HG02970 (cell line): Measurements from ENCODE around the gene PDPN.
"Not testable (repeated sequence)": the region's sequence is repeated elsewhere in the genome, so short reads cannot be mapped to it uniquely, and the experiment has no call there.

ENCODE experiments used
- ATAC-seq: cut with Tn5 transposase; IDR thresholded peaks from one replicate; pipeline ENCODE4 v1.9.1; 2021; ENCODE audit warnings: mild to moderate bottlenecking, moderate library complexity, moderate number of reproducible peaks; ENCODE audit not compliant: unreplicated experiment, low FRiP score

PDPN gene

DNA sequence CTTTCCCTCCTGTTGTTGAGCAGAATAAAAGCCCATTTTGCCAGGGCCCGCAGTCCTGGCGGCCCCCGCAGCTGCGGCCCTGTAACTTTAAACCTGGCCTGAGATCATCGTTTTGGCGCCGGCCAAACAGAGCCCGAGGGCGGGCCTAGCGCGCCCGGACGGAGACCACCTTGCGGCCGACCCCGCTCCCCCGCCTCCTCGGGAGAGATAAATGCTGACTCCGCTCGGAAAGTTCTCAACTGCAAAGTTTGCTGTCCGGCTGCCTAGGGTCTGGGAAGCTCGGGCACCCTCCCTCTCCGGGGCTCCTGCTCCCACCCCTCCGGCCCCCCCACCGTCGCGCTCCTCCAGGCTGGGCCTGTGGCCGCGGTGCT is at the start of gene PDPN:
PDPN (plus strand) TSS at position 238 of the 371 bp plus-strand sequence. CDS start 202 bp downstream, outside the sequence.
- ATAC-seq, result no peak

DNA sequence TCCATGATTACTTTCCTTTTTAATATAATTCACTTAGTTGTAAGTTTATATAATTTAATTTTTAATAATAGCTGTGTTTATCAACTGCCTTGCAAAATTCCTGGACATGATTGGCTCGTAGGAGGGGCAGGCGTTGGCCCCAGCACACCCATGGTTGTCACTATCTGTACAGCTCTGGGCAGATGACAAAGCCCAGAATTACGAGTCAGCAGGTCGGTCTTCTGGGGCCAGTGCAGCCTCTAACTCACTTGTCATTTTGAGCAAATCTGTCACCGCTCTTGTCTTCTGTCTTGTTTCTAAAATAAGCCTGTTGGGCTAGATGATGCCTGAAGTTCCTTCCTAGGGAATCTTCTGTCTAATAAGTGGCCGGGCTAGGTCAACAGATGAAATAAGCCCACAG is 48.4 kb upstream of the PDPN start:
- no peak for ATAC-seq

GRCh38 chr1:13536571-13536970 is 47.1 kb upstream of the PDPN start:
- ATAC-seq, result no peak

- no peak for ATAC-seq
These were observed 44.8 kb upstream of the PDPN start for GRCh38 chr1:13538832-13539231.

GRCh38 chr1:13539683-13540082 is 43.9 kb upstream of the PDPN start:
- no peak for ATAC-seq

DNA sequence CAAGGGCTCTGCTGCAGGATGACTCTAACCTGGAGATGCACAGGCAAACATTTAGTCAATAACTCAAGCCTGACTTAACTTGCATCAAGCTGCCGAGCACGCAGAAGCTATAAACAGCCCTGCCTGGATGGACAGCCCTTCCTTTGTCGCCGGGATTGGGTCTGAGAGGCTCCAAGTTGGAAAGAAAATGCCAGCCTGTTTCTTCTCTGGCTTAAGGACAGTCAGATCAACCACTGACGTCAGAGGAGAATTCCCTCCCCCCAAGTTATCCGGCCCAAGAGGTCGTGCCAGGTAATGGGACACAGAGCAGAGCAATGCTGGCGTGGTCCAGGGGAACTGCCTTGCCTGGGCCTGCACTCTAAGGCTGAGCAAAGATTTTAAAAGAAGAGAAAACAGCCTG is 42.8 kb upstream of the PDPN start:
- ATAC-seq, result no peak

- ATAC-seq, result no peak
These were observed 42.0 kb upstream of the PDPN start for GRCh38 chr1:13541435-13542215.

DNA sequence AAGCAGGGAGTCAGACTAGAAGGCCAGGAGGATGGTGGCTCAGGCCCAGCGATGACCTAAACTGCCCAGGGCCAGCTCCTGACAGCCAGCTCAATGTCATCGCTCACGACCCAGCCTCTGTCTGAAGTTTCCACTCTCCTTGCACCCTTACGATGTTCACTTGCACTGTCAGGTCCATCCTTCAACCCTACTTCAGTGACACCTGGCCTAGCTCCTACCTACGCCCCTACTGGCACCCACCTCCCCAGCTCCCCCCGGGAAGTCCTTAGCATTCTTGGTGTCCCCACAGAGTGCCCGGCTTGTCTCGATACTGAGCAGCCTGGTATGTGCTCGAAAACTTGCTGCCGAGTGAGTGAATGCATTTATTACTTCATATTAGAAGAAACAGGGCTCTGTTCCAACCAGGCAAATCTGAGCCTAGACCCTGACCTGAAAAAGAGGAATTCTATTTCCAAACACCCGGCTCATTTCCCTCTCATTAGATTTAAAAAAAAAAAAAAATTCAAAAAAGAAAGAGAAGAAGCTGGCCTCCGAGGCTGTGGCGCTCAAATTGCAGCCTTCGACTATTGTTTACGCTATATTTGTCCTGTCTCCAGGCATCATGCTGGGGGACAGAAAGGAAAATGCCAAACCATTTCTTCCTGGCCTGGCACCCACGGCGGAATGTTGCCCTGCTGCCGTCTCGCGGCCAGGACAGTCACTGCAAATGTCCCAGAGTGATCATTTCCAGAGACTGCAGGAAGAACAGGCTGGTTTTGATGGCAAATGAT is 40.0 kb upstream of the PDPN start:
- no peak for ATAC-seq

GRCh38 chr1:13544221-13544556 is 39.4 kb upstream of the PDPN start:
- ATAC-seq, result no peak

- ATAC-seq, result no peak
These were observed 36.8 kb upstream of the PDPN start for GRCh38 chr1:13546791-13547190.

- ATAC-seq, result no peak
These were observed 35.4 kb upstream of the PDPN start for GRCh38 chr1:13548281-13548680.

DNA sequence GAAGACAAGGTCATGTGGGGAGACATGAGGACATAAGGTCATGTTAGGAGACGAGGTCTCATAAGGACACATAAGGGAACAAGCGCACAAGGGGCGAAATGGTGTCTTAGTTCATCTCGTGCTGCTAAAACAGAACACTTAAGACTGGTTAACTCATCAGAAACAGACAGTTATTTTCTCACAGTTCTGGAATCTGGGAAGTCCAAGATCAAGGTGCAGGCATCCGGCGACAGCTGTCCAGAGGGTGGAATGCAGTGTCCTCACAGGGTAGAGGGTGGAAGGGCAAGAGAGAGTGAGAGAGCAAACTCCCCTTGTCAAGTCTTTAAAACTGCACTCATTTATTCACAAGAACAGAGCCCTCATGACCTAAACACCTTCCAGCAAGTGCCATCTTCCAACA is 34.6 kb upstream of the PDPN start:
- no peak for ATAC-seq

- ATAC-seq, result no peak
These were observed 34.1 kb upstream of the PDPN start for GRCh38 chr1:13549521-13549920.

DNA sequence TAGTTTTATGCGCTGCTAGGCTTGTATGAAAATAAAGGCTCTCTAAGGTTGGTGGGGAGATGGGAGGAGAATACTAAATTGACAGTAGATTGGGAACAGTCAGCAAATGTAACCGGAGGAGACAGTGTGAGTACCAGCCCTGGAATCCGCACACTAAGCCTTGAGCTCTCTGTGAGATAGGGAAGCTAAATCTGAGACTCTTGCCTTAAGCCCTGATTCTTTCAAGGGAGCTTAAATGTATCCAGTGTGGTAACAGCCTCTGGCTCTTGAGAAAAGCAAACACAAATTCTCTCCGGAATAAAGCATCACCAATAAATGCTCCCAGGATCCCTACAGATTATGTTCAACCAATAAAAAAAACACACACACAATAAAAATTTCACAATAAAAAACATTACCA is 33.0 kb upstream of the PDPN start:
- ATAC-seq, result no peak

GRCh38 chr1:13554798-13555197 is 28.8 kb upstream of the PDPN start:
- ATAC-seq, result no peak

- ATAC-seq, result no peak
These were observed 27.3 kb upstream of the PDPN start for GRCh38 chr1:13556224-13556764.

- no peak for ATAC-seq
These were observed 23.1 kb upstream of the PDPN start for GRCh38 chr1:13560541-13560940.

DNA sequence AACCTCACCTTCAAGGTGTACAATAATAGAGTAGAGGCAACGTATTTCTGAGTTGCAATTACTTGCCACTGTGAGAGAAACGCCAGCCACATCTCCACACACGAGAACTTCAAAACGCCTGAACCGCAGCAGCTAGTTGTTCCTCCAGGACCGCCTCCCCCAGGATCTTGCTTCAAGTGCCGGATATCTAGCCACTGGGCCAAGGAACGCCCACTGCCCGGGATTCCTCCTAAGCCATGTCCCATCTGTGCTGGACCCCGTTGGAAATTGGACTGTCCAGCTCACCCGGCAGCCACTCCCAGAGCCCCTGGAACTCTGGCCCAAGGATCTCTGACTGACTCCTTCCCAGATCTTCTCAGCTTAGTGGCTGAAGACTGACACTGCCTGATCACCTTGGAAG is 20.7 kb upstream of the PDPN start:
- ATAC-seq, result not testable (repeated sequence)

DNA sequence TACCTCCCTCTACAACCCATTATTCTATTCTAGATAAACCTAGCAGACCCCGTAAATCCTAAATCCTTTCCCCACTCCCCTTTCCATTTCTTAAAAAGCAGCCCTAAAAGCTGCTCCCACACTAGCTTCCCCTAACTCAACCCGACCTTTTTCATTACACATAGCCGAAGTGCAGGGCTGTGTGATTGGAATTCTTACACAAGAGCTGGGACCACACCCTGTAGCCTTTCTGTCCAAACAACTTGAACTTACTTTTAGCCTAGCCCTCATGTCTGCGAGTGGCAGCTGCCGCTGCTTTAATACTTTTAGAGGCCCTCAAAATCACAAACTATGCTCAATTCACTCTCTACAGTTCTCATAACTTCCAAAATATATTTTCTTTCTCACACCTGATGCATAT is 19.6 kb upstream of the PDPN start:
- ATAC-seq, result no peak

DNA sequence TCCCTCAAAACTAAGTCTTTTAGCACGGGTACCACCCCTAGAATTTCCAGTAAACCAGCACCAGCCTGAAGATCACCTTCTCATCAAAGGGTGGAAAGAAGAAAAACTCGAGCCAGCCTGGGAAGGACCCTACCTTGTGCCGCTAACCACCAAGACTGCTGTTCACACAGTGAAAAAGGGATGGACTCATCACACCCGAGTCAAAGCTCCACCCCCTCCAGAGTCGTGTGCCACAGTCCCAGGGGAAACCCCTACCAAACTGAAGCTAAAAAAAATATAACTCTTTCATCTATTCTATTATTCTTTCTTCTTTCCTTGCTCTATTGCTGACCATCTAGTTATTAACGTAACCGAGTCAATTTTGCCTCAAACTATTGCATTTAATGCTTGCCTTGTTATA is 13.2 kb upstream of the PDPN start:
- not testable (repeated sequence) for ATAC-seq

DNA sequence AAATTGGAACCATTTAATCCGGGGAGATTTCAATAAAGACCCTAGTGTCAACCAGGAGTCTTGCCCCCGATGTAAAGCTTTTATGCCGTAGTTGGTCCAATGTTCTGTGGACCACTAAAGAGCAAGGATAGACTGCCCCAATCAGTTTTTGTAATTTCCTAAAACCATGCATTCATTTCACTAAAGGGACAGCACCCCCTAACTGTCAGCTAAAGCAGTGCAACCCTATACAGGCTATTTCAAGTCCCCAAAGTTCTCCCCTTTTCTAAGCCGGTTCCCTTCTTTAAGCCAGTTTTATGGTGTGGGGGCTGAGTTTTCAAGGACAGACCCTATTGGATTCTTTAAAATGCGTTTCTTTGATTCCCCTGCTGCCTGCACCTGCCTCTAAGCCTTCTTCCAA is 12.7 kb upstream of the PDPN start:
- no peak for ATAC-seq

DNA sequence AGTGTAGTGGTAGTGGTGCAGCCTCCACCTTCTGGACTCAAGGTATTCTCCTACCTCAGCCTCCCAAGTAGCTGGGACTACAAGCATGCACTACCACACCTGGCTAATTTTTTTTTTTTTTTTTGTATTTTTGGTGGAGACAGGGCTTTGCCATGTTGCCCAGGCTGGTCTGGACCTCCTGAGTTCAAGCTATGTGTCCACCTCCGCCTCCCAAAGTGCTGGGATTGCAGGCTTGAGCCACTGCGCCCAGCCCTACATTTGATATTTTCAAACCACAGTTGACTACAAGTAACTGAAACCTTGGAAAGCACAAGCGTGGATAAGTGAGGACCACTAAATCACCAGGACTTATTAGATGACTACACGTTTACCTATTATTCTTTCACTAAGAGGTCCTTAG is 10.0 kb upstream of the PDPN start:
- no peak for ATAC-seq
